Psoas muscle (tissue), 8 donors: ENCODE results near the gene BRD8. TPM values are rescaled to one million over a fixed set of nuclear protein-coding genes. Genes with fewer than 3 reads are reported as not detected.

Source experiments
- ATAC-seq, 4 donors: fragments of 200-7000 bp; cut with Tn5 transposase; one replicate each; pipeline ENCODE4 v1.9.1; 2020; ENCODE audit warnings: moderate library complexity in 3 of 4, mild to moderate bottlenecking in 2 of 4
- DNase-seq, 2 donors: peaks; one replicate each; pipeline ENCODE4 v3.0.0-alpha.2; 2020
- H3K27ac ChIP-seq: fragments of 200-600 bp; one replicate; pipeline ENCODE4 v1.8.0; 2022
- H3K27me3 ChIP-seq, 3 donors: fragments of 200-600 bp in 1 of 3; one replicate each; pipeline versions ENCODE4 v1.6.1 to v1.8.0; 2013 to 2022; ENCODE audit warnings: low read length in 2 of 3, mild to moderate bottlenecking in 2 of 3, moderate library complexity in 1 of 3; ENCODE audit not compliant: insufficient read depth in 3 of 3
- H3K36me3 ChIP-seq, 2 donors: fragments of 200-600 bp in 1 of 2; one replicate each; pipeline versions ENCODE4 v1.6.1 to v1.8.0; 2013 to 2022; ENCODE audit warnings: low read depth in 1 of 2, mild to moderate bottlenecking in 1 of 2, moderate library complexity in 1 of 2; ENCODE audit not compliant: insufficient read depth in 1 of 2
- H3K4me1 ChIP-seq: fragments of 200-600 bp; one replicate; pipeline ENCODE4 v1.8.0; 2022
- H3K4me3 ChIP-seq: fragments of 200-600 bp; one replicate; pipeline ENCODE4 v1.8.0; 2022; ENCODE audit warnings: mild to moderate bottlenecking
- H3K9me3 ChIP-seq: fragments of 200-600 bp; one replicate; pipeline ENCODE4 v1.8.0; 2022
- CTCF ChIP-seq: fragments of 200-600 bp; IDR thresholded peaks from one replicate; pipeline ENCODE4 v1.8.0; 2022; ENCODE audit warnings: antibody characterized with exemption
- WGBS, 3 donors: extraction: QIAGEN DNeasy Blood & Tissue Kit; methylation state at CpG; one replicate each; pipeline versions ENCODE4 v1.1.6 to v1.1.7; 2013; 5-methylcytosine and 5-hydroxymethylcytosine counted together
- intact Hi-C, 2 donors: fragments of 100-400 bp; cut with DNase I; formaldehyde crosslinking; loops; one replicate each; pipeline versions ENCODE4 v1.11.0 to v1.14.2; 2022
- polyA plus RNA-seq, 3 donors: library from polyadenylated mRNA; stranded (reverse); fragments of 200-250 nt; gene quantifications; one replicate each; pipeline ENCODE4 v1.2.3, GENCODE V29; 2013
- total RNA-seq, 4 donors: library from RNA; stranded (reverse); fragmentation: NEBNext Ultra II Directional in 2 of 4; extraction: Animal tissue kit (Norgen Biotek cat#: 25700) in 2 of 4; gene quantifications; one replicate each; pipeline versions ENCODE4 v1.2.1 to v1.2.4, GENCODE V29; 2021 to 2023
- donor health status: healthy with polysubstance abuse.
- donor health status: DM: no; HTN: no; CAD: no; lungs with moderate emphysema.
- donor health status: Bipolar disorder and iron deficiency.
- donor health status: healthy.
- donor health status: DM: yes; HTN: yes; CAD: no.
- donor health status: DM: no; HTN: no; CAD: no.
- donor health status: DM: no; HTN: no; CAD: no.
- donor health status: DM: yes; HTN: yes; CAD: no.

BRD8 gene
- total and polyA plus RNA-seq, 7 donors: 18.0 to 47.6 (median 25.2) TPM

GRCh38 chr5:138223532-138223931 is 45.1 kb upstream of the BRD8 start:
- 90 to 100% (median 95%) methylated on average over 1 of the region's 1 CpG for WGBS, 3 donors
- H3K36me3 ChIP-seq: no peaks in the 10 kb centered on the region
- no peak overlapping the region for H3K4me3 ChIP-seq
- H3K4me1 ChIP-seq: no peaks in the 10 kb centered on the region
- H3K27ac ChIP-seq: no peak overlapping the region
- TF ChIP-seq CTCF: no peak
- no peaks in the 10 kb centered on the region for H3K9me3 ChIP-seq
- no peak for DNase-seq
- no peak for ATAC-seq
- intact Hi-C loops: loop anchor here (5.0 to 10.0 kb wide), 4 partner anchors 59 to 271 kb away; no protein-coding TSS in a partner anchor
- H3K27me3 ChIP-seq: no peaks in the 10 kb centered on the region

- H3K4me1 ChIP-seq: peaks cover 9% of the 10 kb centered on the region
- DNase-seq (no peak), ATAC-seq (no peak)
- H3K36me3 ChIP-seq: no peaks in the 10 kb centered on the region
- no peaks in the 10 kb centered on the region for H3K27me3 ChIP-seq
- no peak overlapping the region for H3K27ac ChIP-seq
- intact Hi-C loops: no loop called here
- WGBS, 3 donors: 88 to 91% (median 91%) methylated on average over 2 of the region's 2 CpGs
- H3K9me3 ChIP-seq: no peaks in the 10 kb centered on the region
- H3K4me3 ChIP-seq: no peak overlapping the region
- TF ChIP-seq CTCF: no peak
Measured at GRCh38 chr5:138216799-138217198, 38.4 kb upstream of the BRD8 start.

GRCh38 chr5:138213161-138214029 is 35.0 kb upstream of the BRD8 start, which contains the start of gene CDC23:
Gene CDC23, minus strand, starts transcription at chr5:138213323. Its CDS starts 11 bp downstream, at chr5:138213312.
- peak within 1 kb of the TSS; percentile 86 for H3K4me3 ChIP-seq
- ATAC-seq: peak; percentile 98 to 100 (median 99)
- H3K27ac ChIP-seq: peak within 1 kb of the TSS; percentile 82
- no peak for TF ChIP-seq CTCF
- H3K27me3 ChIP-seq: no peaks in the 10 kb centered on the region
- H3K36me3 ChIP-seq: peaks cover 0 to 29% of the 10 kb centered on the region in 2 donors
- intact Hi-C loops: no loop called here
- H3K9me3 ChIP-seq: no peaks in the 10 kb centered on the region
- peak; percentile 89 to 93 for DNase-seq
- peaks cover 14% of the 10 kb centered on the region for H3K4me1 ChIP-seq
- WGBS, 3 donors: 1% methylated on average over 32 of the region's 32 CpGs

GRCh38 chr5:138212828-138213160 is 34.4 kb upstream of the BRD8 start:
- H3K4me1 ChIP-seq: peaks cover 14% of the 10 kb centered on the region
- H3K27me3 ChIP-seq: no peaks in the 10 kb centered on the region
- DNase-seq (peak in 1 of 2 donors; percentile 17), ATAC-seq (peak; percentile 31 to 60 (median 36))
- peaks cover 0 to 29% of the 10 kb centered on the region in 2 donors for H3K36me3 ChIP-seq
- H3K9me3 ChIP-seq: no peaks in the 10 kb centered on the region
- peak overlapping the region; percentile 82 for H3K27ac ChIP-seq
- WGBS, 3 donors: 0% methylated on average over 8 of the region's 8 CpGs
- peak overlapping the region; percentile 86 for H3K4me3 ChIP-seq
- no peak for TF ChIP-seq CTCF
- intact Hi-C loops: no loop called here
